Stimulated activated CD8-positive, alpha-beta memory T cell treated with anti-CD3 and anti-CD28 coated beads, Interleukin-12 subunit alpha, Interleukin-12 subunit beta, amount 100 ng/mL, for 4 hours (primary cell): ENCODE results near the gene MBD3L3.
"Not testable (repeated sequence)": the region's sequence is repeated elsewhere in the genome, so short reads cannot be mapped to it uniquely, and the experiment has no call there.

ENCODE experiments used
- DNase-seq: peaks from one replicate; pipeline ENCODE4 v3.0.0-alpha.2; 2020; ENCODE audit warnings: low read depth

Gene MBD3L3

GRCh38 chr19:7063339-7063738 lies 4.9 kb upstream of the MBD3L3 start:
- no peak for DNase-seq

DNA sequence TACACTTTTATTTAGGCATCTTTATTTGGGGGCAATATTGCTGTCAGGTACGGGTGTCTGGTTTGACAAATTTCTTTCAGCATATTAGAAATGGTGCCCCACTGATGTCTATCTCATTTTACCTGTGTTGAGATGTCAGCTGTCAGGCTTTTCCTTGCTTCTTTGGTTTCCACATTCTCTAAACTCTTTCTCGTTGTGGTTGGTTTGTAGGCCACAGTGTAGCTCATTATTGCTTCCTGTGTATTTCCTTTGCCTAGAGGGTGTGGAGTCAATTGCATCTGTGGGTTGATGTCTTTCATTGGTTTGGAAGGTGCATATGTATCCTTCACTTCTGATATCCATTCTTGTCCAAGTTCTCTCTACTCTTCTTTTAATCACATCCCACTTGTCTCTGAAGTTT lies 1.5 kb upstream of the MBD3L3 start:
- DNase-seq: not testable (repeated sequence)

- DNase-seq: not testable (repeated sequence)
Measured at GRCh38 chr19:7056371-7056770, 2.1 kb downstream of the MBD3L3 start.

DNA sequence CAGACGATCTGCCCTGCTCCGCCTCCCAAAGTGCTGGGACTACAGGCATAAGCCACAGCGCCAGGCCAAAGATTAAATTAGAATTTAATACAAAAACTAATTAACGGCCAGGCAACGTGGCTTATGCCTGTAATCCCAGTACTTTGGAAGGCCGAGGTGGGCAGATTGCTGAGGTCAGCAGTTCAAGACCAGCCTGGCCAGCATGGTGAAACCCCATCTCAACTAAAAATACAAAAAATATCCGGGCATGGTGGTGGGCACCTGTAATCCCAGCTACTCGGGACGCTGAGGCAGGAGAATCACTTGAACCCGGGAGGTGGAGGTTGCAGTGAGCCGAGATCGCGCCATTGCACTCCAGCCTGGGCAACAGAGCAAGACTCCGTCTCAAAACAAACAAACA lies 2.8 kb downstream of the MBD3L3 start:
- DNase-seq: not testable (repeated sequence)

- DNase-seq: not testable (repeated sequence)
Measured at GRCh38 chr19:7054635-7055368, 3.7 kb downstream of the MBD3L3 start.

DNA sequence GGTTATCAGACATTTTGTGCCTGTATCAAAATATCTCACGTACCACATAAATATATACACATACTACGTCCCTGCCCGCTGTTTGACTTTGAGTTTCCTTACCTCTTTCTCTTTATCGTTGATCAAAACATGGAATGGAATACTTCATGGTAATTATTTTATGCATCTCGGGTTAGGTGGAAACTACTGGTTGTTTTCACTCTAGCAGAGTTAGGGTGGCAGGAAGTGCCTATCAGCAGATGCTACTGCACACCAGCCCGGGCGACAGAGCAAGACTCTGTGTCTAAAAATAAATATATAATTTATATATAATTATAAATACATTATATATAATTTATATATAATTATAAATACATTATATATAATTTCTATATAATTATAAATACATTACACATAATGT lies 5.6 kb downstream of the MBD3L3 start:
- DNase-seq: not testable (repeated sequence)

- not testable (repeated sequence) for DNase-seq
Measured at GRCh38 chr19:7051421-7051820, 7.1 kb downstream of the MBD3L3 start.

GRCh38 chr19:7049021-7049420 lies 9.5 kb downstream of the MBD3L3 start, which contains the start of gene MBD3L2:
Gene MBD3L2, plus strand, starts transcription at chr19:7049321. Its CDS starts 53 bp downstream, at chr19:7049374.
- not testable (repeated sequence) for DNase-seq

GRCh38 chr19:7041563-7041962 lies 16.9 kb downstream of the MBD3L3 start:
- not testable (repeated sequence) for DNase-seq

GRCh38 chr19:7040079-7040478 lies 18.4 kb downstream of the MBD3L3 start, which contains the start of gene MBD3L4:
Gene MBD3L4, minus strand, starts transcription at chr19:7040179. Its CDS starts 35 bp downstream, at chr19:7040144.
- not testable (repeated sequence) for DNase-seq

GRCh38 chr19:7030278-7030677 lies 28.2 kb downstream of the MBD3L3 start, which contains the start of gene MBD3L5:
Gene MBD3L5, plus strand, starts transcription at chr19:7030578. Its CDS starts 34 bp downstream, at chr19:7030612.
- DNase-seq: not testable (repeated sequence)

GRCh38 chr19:7028790-7029189 lies 29.7 kb downstream of the MBD3L3 start:
- not testable (repeated sequence) for DNase-seq

DNA sequence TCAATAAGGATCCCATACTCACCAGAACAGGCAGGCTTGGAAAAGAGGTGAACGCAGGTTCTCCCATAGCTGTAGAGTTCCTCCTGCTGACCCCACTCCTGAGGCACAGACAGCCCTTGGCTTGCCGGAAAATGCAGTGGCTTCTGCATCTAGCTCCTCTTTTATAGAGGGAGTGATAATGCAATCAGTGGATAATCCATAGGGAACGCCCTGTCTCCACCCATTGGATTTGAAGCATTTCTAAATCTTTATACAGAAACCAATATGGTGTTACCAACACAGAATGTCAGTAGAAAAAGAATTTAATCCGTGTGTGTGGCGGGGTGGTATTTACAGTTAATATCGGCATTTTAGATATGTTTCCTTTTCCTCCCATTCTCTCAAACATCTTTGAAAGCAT lies 37.1 kb downstream of the MBD3L3 start, which contains the start of gene MBD3L2B:
Gene MBD3L2B, minus strand, starts transcription at position 101 of the 400 bp plus-strand sequence. Its CDS starts 34 bp downstream, at position 67.
- not testable (repeated sequence) for DNase-seq

DNA sequence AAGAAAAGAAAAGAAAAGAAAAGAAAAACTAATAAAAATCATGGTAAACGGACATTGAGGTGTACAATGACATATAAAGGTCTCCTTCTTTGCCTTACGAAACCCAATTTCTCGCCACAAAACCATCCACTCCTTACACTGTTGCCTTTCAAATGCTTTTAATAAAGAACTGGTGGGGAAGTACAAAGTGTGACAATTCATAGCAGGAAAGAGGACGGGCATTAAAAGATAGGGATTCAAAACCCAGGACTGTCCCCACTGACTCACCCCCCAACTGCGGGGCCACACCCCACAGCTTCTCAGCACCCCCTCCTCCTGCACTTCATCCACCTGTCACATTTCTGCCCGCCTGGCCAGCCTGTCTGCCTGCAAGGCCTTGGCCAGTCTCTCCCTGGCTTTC lies 39.6 kb downstream of the MBD3L3 start:
- DNase-seq: no peak

- no peak for DNase-seq
Measured at GRCh38 chr19:7013678-7014077, 44.8 kb downstream of the MBD3L3 start.

- no peak for DNase-seq
Measured at GRCh38 chr19:7010722-7011593, 47.5 kb downstream of the MBD3L3 start.

DNA sequence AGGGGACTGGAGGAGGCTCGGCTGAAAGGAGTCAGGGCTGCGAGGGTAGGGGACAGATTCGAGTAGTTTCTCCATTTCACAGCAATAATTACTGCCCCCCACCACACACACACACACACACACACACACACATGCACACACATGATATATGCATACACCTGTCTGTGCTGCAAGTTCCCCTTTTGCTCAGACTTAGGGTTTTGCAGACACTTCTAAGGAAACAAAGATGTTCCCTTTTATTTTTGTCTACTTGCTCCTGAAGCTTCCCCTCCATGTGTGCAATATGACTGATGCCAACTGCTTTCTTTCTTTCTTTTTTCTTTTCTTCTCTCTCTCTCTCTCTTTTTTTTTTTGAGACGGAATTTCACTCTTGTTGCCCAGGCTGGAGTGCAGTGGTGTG lies 50.6 kb downstream of the MBD3L3 start:
- DNase-seq: no peak
